ENCODE data around the gene MSI2.

The MSI2 gene

GRCh38 chr17:57514614-57515013 lies 258.3 kb downstream of the MSI2 start:
- no peak overlapping the region for H3K4me3 ChIP-seq (ENCODE audit: low read depth, low read length)
- TF ChIP-seq, protein P1, sequence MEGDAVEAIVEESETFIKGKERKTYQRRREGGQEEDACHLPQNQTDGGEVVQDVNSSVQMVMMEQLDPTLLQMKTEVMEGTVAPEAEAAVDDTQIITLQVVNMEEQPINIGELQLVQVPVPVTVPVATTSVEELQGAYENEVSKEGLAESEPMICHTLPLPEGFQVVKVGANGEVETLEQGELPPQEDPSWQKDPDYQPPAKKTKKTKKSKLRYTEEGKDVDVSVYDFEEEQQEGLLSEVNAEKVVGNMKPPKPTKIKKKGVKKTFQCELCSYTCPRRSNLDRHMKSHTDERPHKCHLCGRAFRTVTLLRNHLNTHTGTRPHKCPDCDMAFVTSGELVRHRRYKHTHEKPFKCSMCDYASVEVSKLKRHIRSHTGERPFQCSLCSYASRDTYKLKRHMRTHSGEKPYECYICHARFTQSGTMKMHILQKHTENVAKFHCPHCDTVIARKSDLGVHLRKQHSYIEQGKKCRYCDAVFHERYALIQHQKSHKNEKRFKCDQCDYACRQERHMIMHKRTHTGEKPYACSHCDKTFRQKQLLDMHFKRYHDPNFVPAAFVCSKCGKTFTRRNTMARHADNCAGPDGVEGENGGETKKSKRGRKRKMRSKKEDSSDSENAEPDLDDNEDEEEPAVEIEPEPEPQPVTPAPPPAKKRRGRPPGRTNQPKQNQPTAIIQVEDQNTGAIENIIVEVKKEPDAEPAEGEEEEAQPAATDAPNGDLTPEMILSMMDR (IDR thresholded peaks at IDR 0.05; ENCODE audit: low read depth, low read length): no peak
- no peak for DNase-seq
- H3K36me3 ChIP-seq: no peaks in the 10 kb centered on the region
- peaks cover 52% of the 10 kb centered on the region for H3K4me1 ChIP-seq
- H3K9me3 ChIP-seq: no peaks in the 10 kb centered on the region
- no peaks in the 10 kb centered on the region for H3K27me3 ChIP-seq

DNA sequence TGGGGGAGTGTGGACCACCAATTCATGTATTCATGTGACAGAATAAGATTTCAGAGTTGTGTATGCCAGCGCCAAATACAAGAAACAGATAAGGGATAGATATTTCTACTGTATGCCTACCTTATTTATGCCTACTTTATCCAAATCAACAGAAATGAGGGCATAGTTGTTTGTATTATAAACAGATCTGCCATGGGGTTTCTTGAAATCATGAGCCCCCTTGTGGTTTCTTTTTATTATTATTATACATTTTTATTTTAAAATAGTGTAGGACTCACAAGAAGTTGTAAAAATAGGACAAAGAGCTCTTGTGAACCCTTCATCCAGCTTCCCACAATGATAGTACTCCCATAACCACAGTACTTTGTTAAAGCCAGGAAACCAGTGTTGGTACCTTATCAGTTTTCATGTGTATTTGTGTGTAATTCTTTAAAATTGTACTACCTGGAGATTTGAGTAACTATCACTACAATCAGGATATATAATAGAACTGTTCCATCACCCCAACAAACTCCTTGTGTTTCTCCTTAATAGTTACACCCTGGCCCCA lies 259.4 kb downstream of the MSI2 start:
- TF ChIP-seq, protein P1 (IDR thresholded peaks at IDR 0.05; ENCODE audit: low read depth, low read length): no peak
- peaks cover 55% of the 10 kb centered on the region for H3K4me1 ChIP-seq
- no peaks in the 10 kb centered on the region for H3K27me3 ChIP-seq
- no peaks in the 10 kb centered on the region for H3K36me3 ChIP-seq
- H3K4me3 ChIP-seq (ENCODE audit: low read depth, low read length): no peak overlapping the region
- no peaks in the 10 kb centered on the region for H3K9me3 ChIP-seq
- no peak for DNase-seq

- DNase-seq: no peak
- TF ChIP-seq, protein P1 (IDR thresholded peaks at IDR 0.05; ENCODE audit: low read depth, low read length): no peak
- H3K4me1 ChIP-seq: peaks cover 54% of the 10 kb centered on the region
Measured at GRCh38 chr17:57516290-57517230, 260.2 kb downstream of the MSI2 start.

DNA sequence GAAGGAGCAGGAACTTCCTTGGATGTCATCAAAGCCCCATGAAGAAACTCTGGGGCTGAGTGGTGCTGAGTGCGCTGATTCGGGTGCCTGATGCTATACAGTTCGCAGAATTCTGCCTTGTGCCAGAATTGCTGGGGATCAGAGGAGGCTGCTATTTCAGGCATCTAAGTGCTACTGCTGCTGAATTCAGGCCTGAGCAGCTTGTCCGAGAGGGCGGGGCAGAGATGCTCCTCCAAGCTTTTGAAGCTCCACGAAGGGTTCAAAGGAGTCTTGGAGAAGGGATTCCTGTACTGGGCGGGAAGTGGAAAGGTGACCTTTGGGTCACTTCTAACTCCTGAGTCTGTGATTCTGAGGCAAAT lies 260.9 kb downstream of the MSI2 start:
- TF ChIP-seq, protein P1 (IDR thresholded peaks at IDR 0.05; ENCODE audit: low read depth, low read length): no peak
- no peak for DNase-seq
- H3K36me3 ChIP-seq: no peaks in the 10 kb centered on the region
- H3K4me3 ChIP-seq (ENCODE audit: low read depth, low read length): no peak overlapping the region
- H3K4me1 ChIP-seq: peaks cover 56% of the 10 kb centered on the region
- H3K9me3 ChIP-seq: no peaks in the 10 kb centered on the region
- no peaks in the 10 kb centered on the region for H3K27me3 ChIP-seq

More at GRCh38 chr17:57516290-57517230, 260.2 kb downstream of the MSI2 start:
- Histone ChIP-seq H3K27me3 (no peaks in the 10 kb centered on the region), H3K36me3 (no peaks in the 10 kb centered on the region), H3K9me3 (no peaks in the 10 kb centered on the region), H3K4me3 (ENCODE audit: low read depth, low read length) (no peak overlapping the region)

DNA sequence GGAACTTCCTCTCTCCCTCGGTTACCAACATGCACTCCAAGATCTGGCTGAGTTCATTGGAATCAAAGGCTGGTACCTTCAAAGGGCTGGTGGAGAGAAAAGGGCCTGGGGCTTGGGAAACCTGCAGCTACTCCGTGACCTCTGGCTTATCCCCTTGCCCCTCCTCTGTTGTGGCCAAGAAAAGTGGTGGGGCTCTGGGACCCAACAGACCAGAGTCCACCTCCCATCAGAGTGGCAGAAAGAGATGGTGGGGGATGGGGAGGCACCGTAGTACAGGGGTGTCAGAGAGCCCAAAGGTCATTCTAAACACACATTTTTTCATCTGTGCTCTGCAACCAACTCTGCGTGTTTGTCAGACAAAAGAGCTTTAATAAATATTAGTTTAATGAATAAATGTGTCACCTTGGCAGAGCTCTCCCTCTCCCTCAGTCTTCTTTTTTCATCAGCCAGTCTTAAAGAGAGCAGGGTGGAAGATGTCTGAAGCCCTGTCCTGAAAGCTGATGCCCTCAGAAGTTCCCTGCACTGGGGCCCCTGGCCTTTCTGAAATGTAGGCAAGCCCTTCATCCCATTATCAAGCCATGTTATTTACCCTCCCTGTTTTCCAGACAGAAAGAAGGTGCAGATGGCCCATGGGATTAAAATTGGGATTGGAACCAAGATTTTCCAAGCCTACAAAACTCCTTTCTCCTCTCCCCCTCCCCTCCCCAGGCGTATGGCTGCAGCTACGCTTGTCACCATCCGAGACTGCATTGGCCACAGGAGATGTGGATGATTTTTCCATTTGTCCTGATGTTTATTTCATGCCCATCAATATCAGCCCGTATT lies 261.5 kb downstream of the MSI2 start:
- Histone ChIP-seq H3K4me1 (peaks cover 58% of the 10 kb centered on the region), H3K27me3 (no peaks in the 10 kb centered on the region), H3K9me3 (no peaks in the 10 kb centered on the region), H3K36me3 (no peaks in the 10 kb centered on the region), H3K4me3 (ENCODE audit: low read depth, low read length) (no peak overlapping the region)
- TF ChIP-seq, protein P1 (IDR thresholded peaks at IDR 0.05; ENCODE audit: low read depth, low read length): no peak
- DNase-seq: no peak
